HepG2 (cell line): Measurements from ENCODE around the gene TDRD9. TPM values are rescaled to one million over a fixed set of nuclear protein-coding genes. Genes with fewer than 3 reads are reported as not detected.

Experiments used
- CBFB ChIP-seq: sonication (generic); formaldehyde crosslinking; IDR thresholded peaks from 2 replicates; pipeline ENCODE4 v1.4.0; 2020; ENCODE audit warnings: missing genetic modification reagents
- FOXA1 ChIP-seq, 2 experiments: fragments of 450-650 bp in 1 of 2; sonication (generic) in 1 of 2; formaldehyde crosslinking in 1 of 2; IDR thresholded peaks; 2 replicates each; pipeline versions ENCODE4 v1.4.0 to v1.6.1; 2016 to 2020; ENCODE audit warnings: missing genetic modification reagents in 1 of 2
- GFI1 ChIP-seq: sonication (generic); formaldehyde crosslinking; IDR thresholded peaks from 2 replicates; pipeline ENCODE4 v1.5.0; 2020; ENCODE audit warnings: missing genetic modification reagents, mild to moderate bottlenecking, borderline replicate concordance
- GTF2F1 ChIP-seq: fragments of 150-350 bp; IDR thresholded peaks from 2 replicates; pipeline ENCODE4 v1.6.1; 2014; ENCODE audit warnings: low read length
- HDAC1 ChIP-seq: sonication (generic); formaldehyde crosslinking; IDR thresholded peaks from 2 replicates; pipeline ENCODE4 v1.5.1; 2020; ENCODE audit warnings: mild to moderate bottlenecking, missing genetic modification reagents
- HNRNPUL1 ChIP-seq: fragments of 200-400 bp; formaldehyde crosslinking; IDR thresholded peaks from 2 replicates; pipeline ENCODE4 v1.6.1; 2017; ENCODE audit warnings: low read depth, mild to moderate bottlenecking, low read length, moderate library complexity
- HOXD1 ChIP-seq: sonication (generic); formaldehyde crosslinking; IDR thresholded peaks from 2 replicates; pipeline ENCODE4 v1.5.0; 2020; ENCODE audit warnings: missing genetic modification reagents
- MED13 ChIP-seq: sonication (generic); formaldehyde crosslinking; IDR thresholded peaks from 2 replicates; pipeline ENCODE4 v1.5.0; 2020; ENCODE audit warnings: missing genetic modification reagents
- MYPOP ChIP-seq: sonication (generic); formaldehyde crosslinking; IDR thresholded peaks from 2 replicates; pipeline ENCODE4 v1.8.1; 2023; ENCODE audit warnings: mild to moderate bottlenecking, moderate library complexity, missing genetic modification reagents
- NFIB ChIP-seq: sonication (generic); formaldehyde crosslinking; IDR thresholded peaks from 2 replicates; pipeline ENCODE4 v1.9.0; 2021; ENCODE audit warnings: missing genetic modification reagents, mild to moderate bottlenecking, borderline replicate concordance
- NR2F2 ChIP-seq: IDR thresholded peaks from 2 replicates; pipeline ENCODE4 v1.6.1; 2012; ENCODE audit warnings: low read depth, inconsistent platforms, borderline replicate concordance
- PAX8 ChIP-seq: sonication (generic); formaldehyde crosslinking; IDR thresholded peaks from 2 replicates; pipeline ENCODE4 v1.8.0; 2022; ENCODE audit warnings: mild to moderate bottlenecking, missing genetic modification reagents, borderline replicate concordance
- PBX2 ChIP-seq: IDR thresholded peaks from 2 replicates; pipeline ENCODE4 v1.6.1; 2016; ENCODE audit warnings: control low read depth
- SRSF1 ChIP-seq: fragments of 200-400 bp; formaldehyde crosslinking; optimal IDR thresholded peaks from 2 replicates; pipeline ENCODE3; 2017; ENCODE audit warnings: mild to moderate bottlenecking, low read depth, low read length, moderate library complexity
- TBP ChIP-seq: sonication (generic); formaldehyde crosslinking; IDR thresholded peaks from 2 replicates; pipeline ENCODE4 v1.5.0; 2020; ENCODE audit warnings: missing genetic modification reagents
- TCF12 ChIP-seq, 2 experiments: fragments of 450-650 bp in 1 of 2; sonication (generic) in 1 of 2; formaldehyde crosslinking in 1 of 2; IDR thresholded peaks; 2 replicates each; pipeline versions ENCODE4 v1.6.1 to v1.8.0; 2017 to 2022; ENCODE audit warnings: antibody characterized with exemption in 1 of 2, mild to moderate bottlenecking in 1 of 2, missing genetic modification reagents in 1 of 2, moderate library complexity in 1 of 2
- TCF7 ChIP-seq: sonication (generic); IDR thresholded peaks from 2 replicates; pipeline ENCODE4 v1.6.1; 2016; ENCODE audit warnings: antibody characterized with exemption, low read depth
- ZBTB7B ChIP-seq: sonication (generic); formaldehyde crosslinking; IDR thresholded peaks from 2 replicates; pipeline ENCODE4 v1.4.0; 2020; ENCODE audit warnings: missing genetic modification reagents
- ZMYM2 ChIP-seq: sonication (generic); formaldehyde crosslinking; IDR thresholded peaks from 2 replicates; pipeline ENCODE4 v1.8.0; 2022; ENCODE audit warnings: mild to moderate bottlenecking, missing genetic modification reagents
- ZNF235 ChIP-seq: sonication (generic); formaldehyde crosslinking; IDR thresholded peaks from 2 replicates; pipeline ENCODE4 v1.8.1; 2023; ENCODE audit warnings: mild to moderate bottlenecking, missing genetic modification reagents, borderline replicate concordance
- ZNF354B ChIP-seq: sonication (generic); formaldehyde crosslinking; IDR thresholded peaks from 2 replicates; pipeline ENCODE4 v1.8.0; 2022; ENCODE audit warnings: mild to moderate bottlenecking, missing genetic modification reagents
- ZNF513 ChIP-seq: sonication (generic); formaldehyde crosslinking; conservative IDR thresholded peaks from 2 replicates; pipeline ENCODE4 v1.5.0; 2020; ENCODE audit warnings: missing genetic modification reagents
- ZNF589 ChIP-seq: sonication (generic); formaldehyde crosslinking; conservative IDR thresholded peaks from 2 replicates; pipeline ENCODE4 v1.8.0; 2022; ENCODE audit warnings: mild to moderate bottlenecking, moderate library complexity, missing genetic modification reagents
- ZNF691 ChIP-seq: sonication (generic); formaldehyde crosslinking; IDR thresholded peaks from 2 replicates; pipeline ENCODE4 v1.4.0; 2020; ENCODE audit warnings: missing genetic modification reagents, low read depth, mild to moderate bottlenecking, borderline replicate concordance
- ZNF841 ChIP-seq: sonication (generic); formaldehyde crosslinking; IDR thresholded peaks from 2 replicates; pipeline ENCODE4 v1.8.1; 2023; ENCODE audit warnings: missing genetic modification reagents, borderline replicate concordance
- ZNF891 ChIP-seq: sonication (generic); formaldehyde crosslinking; IDR thresholded peaks from 2 replicates; pipeline ENCODE4 v1.5.0; 2020; ENCODE audit warnings: mild to moderate bottlenecking, missing genetic modification reagents
- polyA plus RNA-seq, 8 experiments: library from polyadenylated mRNA; depleted of rRNA in 3 of 8; stranded (reverse) in 7 of 8; unstranded in 1 of 8; fragments of >200 nt; fragmentation: Illumina TruSeq in 4 of 8; extraction: Trizol in 4 of 8; gene quantifications; 2 replicates each; pipeline versions ENCODE4 v1.2.1 to v1.2.3, GENCODE V29; 2011 to 2016; ENCODE audit warnings: low read depth in 4 of 8, missing spikeins in 1 of 8, mixed read lengths in 1 of 8; ENCODE audit not compliant: insufficient read depth in 1 of 8
- total RNA-seq, 5 experiments: library from RNA; depleted of rRNA; stranded (reverse); fragments of >200 nt; fragmentation: Illumina TruSeq; extraction: Trizol; gene quantifications; 2 replicates each; pipeline ENCODE4 v1.2.3, GENCODE V29; 2016; ENCODE audit warnings: low read depth in 1 of 5

The TDRD9 gene
- total and polyA plus RNA-seq, 2 of the 13 experiments (the other 11 are each of a cell fraction or from before 2014, with no cell fraction given) = not detected

GRCh38 chr14:103881268-103882201, 46.7 kb upstream of the TDRD9 start (continued):
- TF ChIP-seq ZNF354B (CRISPR knock-in tag) (no peak), ZNF691 (peak; percentile 94), ZMYM2 (CRISPR knock-in tag) (peak; percentile 90; the same call in 1 of the 2 replicates), MED13 (no peak; the same call in 1 of the 2 replicates), NR2F2 (no peak), GTF2F1 (no peak), ZNF841 (CRISPR knock-in tag) (peak; percentile 96), ZNF891 (CRISPR knock-in tag) (peak; percentile 95), ZNF513 (CRISPR knock-in tag) (no peak), GFI1 (no peak; the same call in none of the 2 replicates), PAX8 (peak; percentile 48; the same call in 1 of the 2 replicates), HDAC1 (peak; percentile 98), ZNF235 (CRISPR knock-in tag) (peak; percentile 79; the same call in 1 of the 2 replicates), SRSF1 (no peak), FOXA1 (IDR thresholded peaks at IDR 0.05) (no peak), FOXA1 (CRISPR knock-in tag; IDR thresholded peaks at IDR 0.05) (0 out of 2 replicates have a peak, but pooled peaks have one; percentile 31), TBP (no peak), ZNF589 (CRISPR knock-in tag) (peak; percentile 94), MYPOP (CRISPR knock-in tag) (peak; percentile 86; the same call in 1 of the 2 replicates), HOXD1 (CRISPR knock-in tag) (peak; percentile 43; the same call in 1 of the 2 replicates), PBX2 (CRISPR knock-in tag) (no peak), NFIB (CRISPR knock-in tag) (no peak), TCF7 (no peak; the same call in 1 of the 2 replicates), TCF12 (IDR thresholded peaks at IDR 0.05) (no peak), TCF12 (CRISPR knock-in tag; IDR thresholded peaks at IDR 0.05) (no peak), CBFB (peak; percentile 73), ZBTB7B (CRISPR knock-in tag) (peak; percentile 89), HNRNPUL1 (no peak)
